ENCODE data around the gene ZNF790.

Gene ZNF790

GRCh38 chr19:36850559-36851442, 12.6 kb upstream of the ZNF790 start, which contains the start of gene ZNF345:
Gene ZNF345, plus strand, starts transcription at chr19:36850876. Its CDS starts 25,955 bp downstream, at chr19:36876831.
- Histone ChIP-seq H3K14ac (ENCODE audit: low read length) (peak within 1 kb of the TSS; percentile 97), H2BK120ac (ENCODE audit: low read depth, low read length) (peak within 1 kb of the TSS; percentile 67), H2AFZ (ENCODE audit: low read length) (peak within 1 kb of the TSS; percentile 91), H2BK12ac (ENCODE audit: low read length) (no peak within 1 kb of the TSS), H3K9ac (ENCODE audit: low read depth, low read length, poor library complexity) (peak within 1 kb of the TSS; percentile 99), H3K4me1 (ENCODE audit: control insufficient read depth in 2 of 2, insufficient read depth in 1 of 2, low read depth in 1 of 2, low read length in 2 of 2) (no peaks in the 10 kb centered on the region), H4K8ac (ENCODE audit: low read depth, low read length) (peak within 1 kb of the TSS; percentile 74), H3K4ac (ENCODE audit: low read length) (no peak within 1 kb of the TSS), H4K91ac (ENCODE audit: low read depth, low read length, poor library complexity) (peak within 1 kb of the TSS; percentile 75), H3K27ac (replicated peaks; ENCODE audit: low read length) (no peak within 1 kb of the TSS), H3K4me3 (ENCODE audit: low read length in 2 of 2) (peak within 1 kb of the TSS; percentile 73 to 100), H3K36me3 (replicated peaks in 1 of 2; ENCODE audit: control insufficient read depth in 2 of 2, insufficient read depth in 2 of 2, low read length in 2 of 2) (peaks cover 1 to 55% of the 10 kb centered on the region in 2 donors), H3K18ac (ENCODE audit: low read length) (peak within 1 kb of the TSS; percentile 100), H2BK5ac (ENCODE audit: low read length) (peak within 1 kb of the TSS; percentile 83), H2BK15ac (ENCODE audit: low read length) (peak within 1 kb of the TSS; percentile 73), H3K23ac (ENCODE audit: low read depth, low read length, poor library complexity) (peak within 1 kb of the TSS; percentile 70), H3K4me2 (ENCODE audit: insufficient read depth, low read length, poor library complexity, severe bottlenecking) (peak within 1 kb of the TSS; percentile 85), H3K79me1 (ENCODE audit: low read depth, low read length) (peaks cover 8% of the 10 kb centered on the region), H3K9me3 (replicated peaks in 1 of 2; ENCODE audit: control insufficient read depth in 2 of 2, insufficient read depth in 1 of 2, low read depth in 1 of 2, low read length in 2 of 2) (peaks cover 7 to 57% of the 10 kb centered on the region in 2 donors), H3K27me3 (ENCODE audit: control insufficient read depth in 3 of 3, insufficient read depth in 3 of 3, low read depth in 1 of 3, low read length in 3 of 3) (no peaks in the 10 kb centered on the region), H2AK5ac (ENCODE audit: low read depth, low read length) (peak within 1 kb of the TSS; percentile 33)
- DNase-seq (ENCODE audit: low spot score), result peak; percentile 95
- no CpG with 5 or more reads among the region's 43 CpGs for WGBS, 2 donors (ENCODE audit: extremely low coverage in 2 of 2, insufficient read length in 2 of 2, insufficient replicate concordance in 1 of 2)

- Histone ChIP-seq H2BK15ac (ENCODE audit: low read length) (no peak overlapping the region), H3K79me1 (ENCODE audit: low read depth, low read length) (peaks cover 8% of the 10 kb centered on the region), H3K14ac (ENCODE audit: low read length) (peak overlapping the region; percentile 28), H3K9me3 (replicated peaks in 1 of 2; ENCODE audit: control insufficient read depth in 2 of 2, insufficient read depth in 1 of 2, low read depth in 1 of 2, low read length in 2 of 2) (peaks cover 4 to 59% of the 10 kb centered on the region in 2 donors), H3K23ac (ENCODE audit: low read depth, low read length, poor library complexity) (peak overlapping the region; percentile 70), H3K4me3 (ENCODE audit: low read length in 2 of 2) (peak overlapping the region; percentile 73 to 100), H2BK5ac (ENCODE audit: low read length) (peak overlapping the region; percentile 83), H3K4me1 (ENCODE audit: control insufficient read depth in 2 of 2, insufficient read depth in 1 of 2, low read depth in 1 of 2, low read length in 2 of 2) (no peaks in the 10 kb centered on the region), H3K36me3 (replicated peaks in 1 of 2; ENCODE audit: control insufficient read depth in 2 of 2, insufficient read depth in 2 of 2, low read length in 2 of 2) (peaks cover 0 to 49% of the 10 kb centered on the region in 2 donors), H3K27ac (replicated peaks; ENCODE audit: low read length) (no peak overlapping the region), H3K4me2 (ENCODE audit: insufficient read depth, low read length, poor library complexity, severe bottlenecking) (peak overlapping the region; percentile 85), H2AFZ (ENCODE audit: low read length) (peak overlapping the region; percentile 91), H4K91ac (ENCODE audit: low read depth, low read length, poor library complexity) (no peak overlapping the region), H4K8ac (ENCODE audit: low read depth, low read length) (peak overlapping the region; percentile 74), H3K27me3 (ENCODE audit: control insufficient read depth in 3 of 3, insufficient read depth in 3 of 3, low read depth in 1 of 3, low read length in 3 of 3) (no peaks in the 10 kb centered on the region), H3K9ac (ENCODE audit: low read depth, low read length, poor library complexity) (peak overlapping the region; percentile 89), H2BK120ac (ENCODE audit: low read depth, low read length) (no peak overlapping the region), H3K4ac (ENCODE audit: low read length) (no peak overlapping the region), H2BK12ac (ENCODE audit: low read length) (no peak overlapping the region), H3K18ac (ENCODE audit: low read length) (peak overlapping the region; percentile 89), H2AK5ac (ENCODE audit: low read depth, low read length) (no peak overlapping the region)
- no CpG with 5 or more reads among the region's 36 CpGs for WGBS, 2 donors (ENCODE audit: extremely low coverage in 2 of 2, insufficient read length in 2 of 2, insufficient replicate concordance in 1 of 2)
- DNase-seq (ENCODE audit: low spot score), result peak; percentile 86
Observed at GRCh38 chr19:36849701-36850558, 11.7 kb upstream of the ZNF790 start.

- peaks cover 2 to 57% of the 10 kb centered on the region in 2 donors for H3K9me3 ChIP-seq (replicated peaks in 1 of 2; ENCODE audit: control insufficient read depth in 2 of 2, insufficient read depth in 1 of 2, low read depth in 1 of 2, low read length in 2 of 2)
- H3K4me2 ChIP-seq (ENCODE audit: insufficient read depth, low read length, poor library complexity, severe bottlenecking), result no peak overlapping the region
- no CpG with 5 or more reads among the region's 1 CpG for WGBS, 2 donors (ENCODE audit: extremely low coverage in 2 of 2, insufficient read length in 2 of 2, insufficient replicate concordance in 1 of 2)
- DNase-seq (ENCODE audit: low spot score), result no peak
- H3K27ac ChIP-seq (replicated peaks; ENCODE audit: low read length), result no peak overlapping the region
- no peak overlapping the region for H2BK120ac ChIP-seq (ENCODE audit: low read depth, low read length)
- H2BK5ac ChIP-seq (ENCODE audit: low read length), result no peak overlapping the region
- no peak overlapping the region for H4K91ac ChIP-seq (ENCODE audit: low read depth, low read length, poor library complexity)
- no peak overlapping the region for H2BK15ac ChIP-seq (ENCODE audit: low read length)
- peaks cover 0 to 46% of the 10 kb centered on the region in 2 donors for H3K36me3 ChIP-seq (replicated peaks in 1 of 2; ENCODE audit: control insufficient read depth in 2 of 2, insufficient read depth in 2 of 2, low read length in 2 of 2)
- H3K18ac ChIP-seq (ENCODE audit: low read length), result no peak overlapping the region
- no peak overlapping the region for H3K23ac ChIP-seq (ENCODE audit: low read depth, low read length, poor library complexity)
- H3K9ac ChIP-seq (ENCODE audit: low read depth, low read length, poor library complexity), result no peak overlapping the region
- H3K27me3 ChIP-seq (ENCODE audit: control insufficient read depth in 3 of 3, insufficient read depth in 3 of 3, low read depth in 1 of 3, low read length in 3 of 3), result no peaks in the 10 kb centered on the region
- H3K4me3 ChIP-seq (ENCODE audit: low read length in 2 of 2), result no peak overlapping the region
- H2AK5ac ChIP-seq (ENCODE audit: low read depth, low read length), result no peak overlapping the region
- no peak overlapping the region for H3K14ac ChIP-seq (ENCODE audit: low read length)
- H3K79me1 ChIP-seq (ENCODE audit: low read depth, low read length), result peaks cover 8% of the 10 kb centered on the region
- H2BK12ac ChIP-seq (ENCODE audit: low read length), result no peak overlapping the region
- H2AFZ ChIP-seq (ENCODE audit: low read length), result no peak overlapping the region
- H4K8ac ChIP-seq (ENCODE audit: low read depth, low read length), result no peak overlapping the region
- no peak overlapping the region for H3K4ac ChIP-seq (ENCODE audit: low read length)
- no peaks in the 10 kb centered on the region for H3K4me1 ChIP-seq (ENCODE audit: control insufficient read depth in 2 of 2, insufficient read depth in 1 of 2, low read depth in 1 of 2, low read length in 2 of 2)
Observed at GRCh38 chr19:36847968-36848367, 9.8 kb upstream of the ZNF790 start.
